OCI-LY7 (cell line): ENCODE results near the gene EXOG. TPM values are rescaled to one million over a fixed set of nuclear protein-coding genes. Genes with fewer than 3 reads are reported as not detected.

Experiments
- BruUV-seq: library from RNA; stranded (reverse); fragments of 400-500 nt; replicated peaks from 2 replicates; lab custom pipeline; 2021; lab: Mats Ljungman, UMichigan
- CTCF ChIA-PET: fragments of 300-600 bp; sonication (Branson Sonifier 250); formaldehyde crosslinking; loops from one replicate; lab custom pipeline; 2022; ENCODE audit warnings: antibody characterized with exemption; ENCODE audit not compliant: unreplicated experiment; lab: Charles Lee
- POLR2A ChIA-PET: fragments of 300-600 bp; sonication (Branson Sonifier 250); formaldehyde crosslinking; loops from one replicate; lab custom pipeline; 2022; ENCODE audit warnings: antibody characterized with exemption; lab: Charles Lee
- DNase-seq: peaks from one replicate; pipeline ENCODE4 v3.0.0-alpha.2; 2015; ENCODE audit warnings: low spot score
- H2AFZ ChIP-seq: fragments of 200-600 bp; sonication (generic), shearing (Covaris generic); 2 replicates; pipeline ENCODE4 v1.6.1; 2014; ENCODE audit warnings: mild to moderate bottlenecking, antibody characterized with exemption, low read length, moderate library complexity
- H3K27ac ChIP-seq: fragments of 200-600 bp; sonication (generic); 2 replicates; pipeline ENCODE4 v1.5.1; 2014; ENCODE audit warnings: mixed run types, low read depth, mild to moderate bottlenecking, moderate library complexity, low read length, inconsistent platforms; ENCODE audit not compliant: poor library complexity, severe bottlenecking
- H3K36me3 ChIP-seq: fragments of 200-600 bp; sonication (generic); 2 replicates; pipeline ENCODE4 v1.6.1; 2014; ENCODE audit warnings: mild to moderate bottlenecking, antibody characterized with exemption, low read length, moderate library complexity, mixed read lengths; ENCODE audit not compliant: insufficient read depth
- H3K4me1 ChIP-seq: fragments of 200-600 bp; sonication (generic); 2 replicates; pipeline ENCODE4 v1.5.1; 2014; ENCODE audit warnings: mild to moderate bottlenecking, low read length; ENCODE audit not compliant: insufficient read depth, poor library complexity, severe bottlenecking
- H3K4me2 ChIP-seq: fragments of 200-600 bp; sonication (generic); 2 replicates; pipeline ENCODE4 v1.6.1; 2014; ENCODE audit warnings: mild to moderate bottlenecking, low read length
- H3K4me3 ChIP-seq: fragments of 200-600 bp; sonication (generic); 2 replicates; pipeline ENCODE4 v1.5.1; 2014; ENCODE audit warnings: mild to moderate bottlenecking, low read depth, low read length; ENCODE audit not compliant: poor library complexity, severe bottlenecking
- H3K79me2 ChIP-seq: fragments of 200-600 bp; sonication (generic); 2 replicates; pipeline ENCODE4 v1.6.1; 2016; ENCODE audit warnings: low read depth, mild to moderate bottlenecking, low read length, moderate library complexity, mixed read lengths; ENCODE audit not compliant: insufficient read depth
- H3K9me2 ChIP-seq: fragments of 200-600 bp; sonication (generic); 2 replicates; pipeline ENCODE4 v1.6.1; 2016; ENCODE audit warnings: mild to moderate bottlenecking, low read length, mixed read lengths; ENCODE audit not compliant: insufficient read depth
- H3K9me3 ChIP-seq: fragments of 200-600 bp; sonication (generic); 2 replicates; pipeline ENCODE4 v1.6.1; 2014; ENCODE audit warnings: mild to moderate bottlenecking, mixed run types, low read length, mixed read lengths
- H4K20me1 ChIP-seq: fragments of 200-600 bp; sonication (generic); 2 replicates; pipeline ENCODE4 v1.6.1; 2014; ENCODE audit warnings: mild to moderate bottlenecking, antibody characterized with exemption, low read length, moderate library complexity, mixed read lengths; ENCODE audit not compliant: insufficient read depth
- CTCF ChIP-seq: fragments of 200-600 bp; sonication (generic); conservative IDR thresholded peaks from 2 replicates; pipeline ENCODE4 v1.5.1; 2014; ENCODE audit warnings: mild to moderate bottlenecking, antibody characterized with exemption, low read length, moderate library complexity, mixed read lengths
- EZH2phosphoT487 ChIP-seq: fragments of 200-600 bp; sonication (generic); IDR thresholded peaks from 2 replicates; pipeline ENCODE4 v1.6.1; 2018; ENCODE audit warnings: low read depth, borderline replicate concordance, mild to moderate bottlenecking, mixed run types, antibody characterized with exemption, low read length, moderate library complexity, mixed read lengths
- intact Hi-C: fragments of 100-400 bp; cut with micrococcal nuclease; formaldehyde crosslinking; loops from one replicate; pipeline ENCODE4 v1.10.0; 2022; ENCODE audit not compliant: unreplicated experiment
- total RNA-seq, 2 experiments: library from RNA; depleted of rRNA in 1 of 2; stranded (reverse); fragments of >200 nt in 1 of 2; shearing (Covaris generic) in 1 of 2; gene quantifications; 2 replicates each; pipeline ENCODE4 v1.2.3, GENCODE V29; 2014 to 2022

Gene EXOG
- total RNA-seq, 2 experiments from 2014 or later, result 30.7 to 41.2 TPM

DNA sequence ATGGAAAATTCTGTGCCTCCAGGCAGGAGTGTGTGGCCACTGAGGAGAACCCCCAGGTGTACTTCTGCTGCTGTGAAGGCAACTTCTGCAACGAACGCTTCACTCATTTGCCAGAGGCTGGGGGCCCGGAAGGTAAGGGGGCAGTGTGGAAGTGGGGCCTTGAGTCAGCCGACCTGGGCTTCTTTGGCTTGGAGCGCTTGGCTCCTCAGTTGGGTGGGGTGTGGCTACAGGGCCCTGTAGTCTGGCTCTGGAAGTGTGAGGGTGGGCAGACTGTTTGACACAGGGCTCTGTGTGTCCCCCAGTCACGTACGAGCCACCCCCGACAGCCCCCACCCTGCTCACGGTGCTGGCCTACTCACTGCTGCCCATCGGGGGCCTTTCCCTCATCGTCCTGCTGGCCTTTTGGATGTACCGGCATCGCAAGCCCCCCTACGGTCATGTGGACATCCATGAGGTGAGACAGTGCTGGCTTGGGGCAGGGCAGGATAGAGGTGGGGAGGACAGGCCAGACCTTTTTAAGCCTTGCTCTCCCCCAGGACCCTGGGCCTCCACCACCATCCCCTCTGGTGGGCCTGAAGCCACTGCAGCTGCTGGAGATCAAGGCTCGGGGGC, 18.2 kb upstream of the EXOG start:
- intact Hi-C loops, result no loop called here
- DNase-seq, result no peak
- POLR2A ChIA-PET, result interaction anchor here (0.5 kb wide), 1 partner anchor 13 kb away, joined by 3 read pairs; no protein-coding TSS in a partner anchor
- H2AFZ ChIP-seq, result no peak overlapping the region
- no peak overlapping the region for H3K4me3 ChIP-seq
- H3K9me3 ChIP-seq, result no peaks in the 10 kb centered on the region
- peaks cover 3% of the 10 kb centered on the region; the same call in 1 of the 2 replicates for H4K20me1 ChIP-seq
- peaks cover 10% of the 10 kb centered on the region; the same call in 1 of the 2 replicates for H3K36me3 ChIP-seq
- H3K4me1 ChIP-seq, result no peaks in the 10 kb centered on the region
- no peaks in the 10 kb centered on the region for H3K9me2 ChIP-seq
- CTCF ChIA-PET, result no interaction called here
- no peaks in the 10 kb centered on the region for H3K79me2 ChIP-seq
- BruUV-seq, result no TSS peak
- no peak overlapping the region for H3K27ac ChIP-seq
- H3K4me2 ChIP-seq, result no peak overlapping the region
- no peak for TF ChIP-seq EZH2phosphoT487
- TF ChIP-seq CTCF, result no peak

DNA sequence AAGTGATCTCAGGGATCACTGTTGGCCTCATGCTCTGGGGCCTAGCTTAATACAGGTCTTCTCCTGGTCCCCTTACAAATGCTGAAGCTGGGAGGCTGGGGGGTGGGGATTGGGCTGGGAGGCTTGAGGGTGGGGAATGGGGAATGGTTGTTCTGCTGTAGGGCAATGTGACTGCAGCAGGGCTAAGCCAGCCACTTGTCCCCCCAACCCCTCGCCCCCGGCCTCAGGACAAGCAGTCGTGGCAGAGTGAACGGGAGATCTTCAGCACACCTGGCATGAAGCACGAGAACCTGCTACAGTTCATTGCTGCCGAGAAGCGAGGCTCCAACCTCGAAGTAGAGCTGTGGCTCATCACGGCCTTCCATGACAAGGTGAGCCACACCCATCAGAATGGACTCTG, 17.2 kb upstream of the EXOG start:
- ChIA-PET CTCF (interaction anchor here (0.7 kb wide), 1 partner anchor 717 kb away, joined by 3 read pairs; no protein-coding TSS in a partner anchor), POLR2A (no interaction called here)
- DNase-seq, result no peak
- Histone ChIP-seq H3K79me2 (no peaks in the 10 kb centered on the region), H3K9me2 (no peaks in the 10 kb centered on the region), H3K9me3 (no peaks in the 10 kb centered on the region), H4K20me1 (peaks cover 3% of the 10 kb centered on the region; the same call in 1 of the 2 replicates), H3K27ac (no peak overlapping the region), H3K4me2 (no peak overlapping the region), H3K36me3 (peaks cover 10% of the 10 kb centered on the region; the same call in 1 of the 2 replicates), H3K4me1 (no peaks in the 10 kb centered on the region), H2AFZ (no peak overlapping the region), H3K4me3 (no peak overlapping the region)
- intact Hi-C loops, result loop anchor here (1.0 kb wide), 1 partner anchor 361 kb away; no protein-coding TSS in a partner anchor
- no peak for TF ChIP-seq EZH2phosphoT487
- TF ChIP-seq CTCF, result no peak
- BruUV-seq, result no TSS peak
